HG02840 (cell line): Measurements from ENCODE around the gene SLC22A23.

Experiments used
- ATAC-seq: cut with Tn5 transposase; IDR thresholded peaks from one replicate; pipeline ENCODE4 v1.9.1; 2021; ENCODE audit warnings: mild to moderate bottlenecking, moderate library complexity, moderate number of reproducible peaks; ENCODE audit not compliant: unreplicated experiment, low FRiP score

Gene SLC22A23

GRCh38 chr6:3340894-3341293 is 116.0 kb downstream of the SLC22A23 start:
- ATAC-seq, result no peak

- ATAC-seq, result no peak
These were observed 116.5 kb downstream of the SLC22A23 start for GRCh38 chr6:3340358-3340802.

- ATAC-seq, result no peak
These were observed 117.0 kb downstream of the SLC22A23 start for GRCh38 chr6:3339811-3340210.

- ATAC-seq, result no peak
These were observed 119.1 kb downstream of the SLC22A23 start for GRCh38 chr6:3337521-3338350.

GRCh38 chr6:3336859-3337515 is 119.9 kb downstream of the SLC22A23 start:
- no peak for ATAC-seq

- ATAC-seq, result no peak
These were observed 120.6 kb downstream of the SLC22A23 start for GRCh38 chr6:3336066-3336786.

- ATAC-seq, result no peak
These were observed 121.7 kb downstream of the SLC22A23 start for GRCh38 chr6:3335169-3335568.

GRCh38 chr6:3334555-3334954 is 122.3 kb downstream of the SLC22A23 start:
- ATAC-seq, result no peak

- ATAC-seq, result no peak
These were observed 123.6 kb downstream of the SLC22A23 start for GRCh38 chr6:3333263-3333662.

GRCh38 chr6:3331971-3332370 is 124.9 kb downstream of the SLC22A23 start:
- ATAC-seq, result no peak

GRCh38 chr6:3331494-3331893 is 125.4 kb downstream of the SLC22A23 start:
- ATAC-seq, result no peak

- no peak for ATAC-seq
These were observed 126.7 kb downstream of the SLC22A23 start for GRCh38 chr6:3330199-3330598.

GRCh38 chr6:3329393-3330051 is 127.3 kb downstream of the SLC22A23 start:
- ATAC-seq, result no peak

- ATAC-seq, result no peak
These were observed 128.1 kb downstream of the SLC22A23 start for GRCh38 chr6:3328796-3329195.

- ATAC-seq, result no peak
These were observed 128.7 kb downstream of the SLC22A23 start for GRCh38 chr6:3328145-3328544.

GRCh38 chr6:3327403-3327802 is 129.4 kb downstream of the SLC22A23 start:
- no peak for ATAC-seq

- no peak for ATAC-seq
These were observed 129.9 kb downstream of the SLC22A23 start for GRCh38 chr6:3326981-3327380.

GRCh38 chr6:3326184-3326971 is 130.5 kb downstream of the SLC22A23 start:
- no peak for ATAC-seq

GRCh38 chr6:3325210-3325609 is 131.6 kb downstream of the SLC22A23 start:
- no peak for ATAC-seq
